Vagina (tissue), 2 donors: ENCODE results near the gene SLC1A2. TPM values are rescaled to one million over a fixed set of nuclear protein-coding genes. Genes with fewer than 3 reads are reported as not detected.
A peak's percentile ranks its signal among the peaks of the same experiment; 100 is the strongest.

Experiments used
- DNase-seq, 2 donors: peaks; one replicate each; pipeline ENCODE4 v3.0.0-alpha.2; 2017; ENCODE audit errors: extremely low spot score in 2 of 2
- H3K27ac ChIP-seq: fragments of 200-600 bp; sonication (generic); one replicate; pipeline ENCODE4 v1.5.1; 2019
- H3K27me3 ChIP-seq: fragments of 200-600 bp; sonication (generic); one replicate; pipeline ENCODE4 v1.5.1; 2019
- H3K36me3 ChIP-seq, 2 donors: fragments of 200-600 bp; sonication (generic); one replicate each; pipeline ENCODE4 v1.5.1; 2017 to 2019
- H3K4me1 ChIP-seq: fragments of 200-600 bp; sonication (generic); one replicate; pipeline ENCODE4 v1.5.1; 2019
- H3K4me3 ChIP-seq, 2 donors: fragments of 200-600 bp; sonication (generic); 1 replicate in 1 of 2; 2 replicates in 1 of 2; pipeline ENCODE4 v1.5.1; 2016 to 2019
- H3K9me3 ChIP-seq: fragments of 200-600 bp; sonication (generic); one replicate; pipeline ENCODE4 v1.5.1; 2019
- POLR2A ChIP-seq, 2 donors: fragments of 450-650 bp; IDR thresholded peaks; one replicate each; pipeline ENCODE4 v1.6.1; 2017; ENCODE audit warnings: antibody characterized with exemption in 2 of 2, mild to moderate bottlenecking in 2 of 2, moderate library complexity in 2 of 2
- POLR2AphosphoS5 ChIP-seq, 2 donors: sonication (generic); formaldehyde crosslinking; IDR thresholded peaks; one replicate each; pipeline ENCODE4 v1.9.0; 2017; ENCODE audit warnings: antibody characterized with exemption in 2 of 2, mild to moderate bottlenecking in 2 of 2, low read depth in 1 of 2; ENCODE audit not compliant: insufficient read depth in 1 of 2
- intact Hi-C: fragments of 100-400 bp; cut with DNase I; formaldehyde crosslinking; loops from one replicate; pipeline ENCODE4 v1.15.1; 2023
- total RNA-seq: library from RNA; depleted of rRNA; stranded (reverse); fragments of >200 nt; gene quantifications from one replicate; pipeline ENCODE4 v1.2.3, GENCODE V29; 2016
- TF ChIP-seq, protein P1 (sequence below), 3 experiments: fragments of 450-650 bp in 2 of 3; fragments of 200-600 bp in 1 of 3; sonication (generic) in 1 of 3; IDR thresholded peaks; one replicate each; pipeline ENCODE4 v1.5.1; 2017 to 2019; ENCODE audit warnings: antibody characterized with exemption in 3 of 3, mild to moderate bottlenecking in 2 of 3, moderate library complexity in 2 of 3

The SLC1A2 gene
- total RNA-seq, 1 donor from 2014 or later = 4.7 TPM

DNA sequence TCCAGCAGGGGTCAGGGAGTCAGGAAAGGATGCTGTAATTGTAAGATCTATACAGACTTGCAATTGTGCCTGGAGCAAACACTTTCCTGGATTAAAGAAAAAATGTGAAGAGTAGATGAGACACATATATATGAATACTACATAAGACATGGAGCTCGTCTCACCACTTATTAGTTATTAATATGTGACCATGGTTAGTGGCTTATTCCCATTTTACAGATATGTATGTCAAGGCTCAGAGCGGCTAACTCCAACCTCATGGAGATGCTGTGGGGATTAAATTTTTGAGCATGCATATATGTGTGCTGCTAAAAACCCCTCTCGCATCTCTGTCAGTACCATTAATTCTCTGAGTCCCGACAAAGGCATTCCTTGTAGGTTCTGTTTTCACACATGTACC lies 125.7 kb downstream of the SLC1A2 start:
- intact Hi-C loops = no loop called here
- Histone ChIP-seq H3K4me1 (peaks cover 14% of the 10 kb centered on the region), H3K4me3 (no peak overlapping the region), H3K27me3 (no peaks in the 10 kb centered on the region), H3K27ac (no peak overlapping the region), H3K9me3 (no peaks in the 10 kb centered on the region), H3K36me3 (no peaks in the 10 kb centered on the region)
- no peak for DNase-seq
- TF ChIP-seq POLR2A (IDR thresholded peaks at IDR 0.05) = no peak
- TF ChIP-seq POLR2AphosphoS5 (IDR thresholded peaks at IDR 0.05; ENCODE audit: insufficient read depth in 1 of 2, low read depth in 1 of 2) = no peak
- TF ChIP-seq, protein P1, sequence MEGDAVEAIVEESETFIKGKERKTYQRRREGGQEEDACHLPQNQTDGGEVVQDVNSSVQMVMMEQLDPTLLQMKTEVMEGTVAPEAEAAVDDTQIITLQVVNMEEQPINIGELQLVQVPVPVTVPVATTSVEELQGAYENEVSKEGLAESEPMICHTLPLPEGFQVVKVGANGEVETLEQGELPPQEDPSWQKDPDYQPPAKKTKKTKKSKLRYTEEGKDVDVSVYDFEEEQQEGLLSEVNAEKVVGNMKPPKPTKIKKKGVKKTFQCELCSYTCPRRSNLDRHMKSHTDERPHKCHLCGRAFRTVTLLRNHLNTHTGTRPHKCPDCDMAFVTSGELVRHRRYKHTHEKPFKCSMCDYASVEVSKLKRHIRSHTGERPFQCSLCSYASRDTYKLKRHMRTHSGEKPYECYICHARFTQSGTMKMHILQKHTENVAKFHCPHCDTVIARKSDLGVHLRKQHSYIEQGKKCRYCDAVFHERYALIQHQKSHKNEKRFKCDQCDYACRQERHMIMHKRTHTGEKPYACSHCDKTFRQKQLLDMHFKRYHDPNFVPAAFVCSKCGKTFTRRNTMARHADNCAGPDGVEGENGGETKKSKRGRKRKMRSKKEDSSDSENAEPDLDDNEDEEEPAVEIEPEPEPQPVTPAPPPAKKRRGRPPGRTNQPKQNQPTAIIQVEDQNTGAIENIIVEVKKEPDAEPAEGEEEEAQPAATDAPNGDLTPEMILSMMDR (IDR thresholded peaks at IDR 0.05) = no peak

DNA sequence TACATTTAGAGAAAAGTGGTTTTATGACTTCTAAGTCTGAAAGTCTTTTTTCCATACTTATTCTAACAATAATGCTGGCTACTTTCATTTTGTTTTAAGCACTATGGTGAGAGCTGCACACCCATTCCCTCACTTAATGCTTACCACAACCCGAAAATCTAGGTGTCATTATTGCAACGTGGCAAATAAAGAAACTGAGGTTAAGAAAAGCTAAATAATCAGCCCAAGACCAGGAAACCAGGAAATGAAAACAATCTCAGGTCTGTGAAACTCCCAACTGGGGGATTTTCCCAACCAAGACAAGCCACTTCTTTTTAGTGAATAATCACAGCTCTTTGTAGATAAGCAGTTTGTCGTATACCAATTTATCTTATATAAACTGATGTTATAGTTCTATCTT lies 126.3 kb downstream of the SLC1A2 start:
- Histone ChIP-seq H3K27ac (no peak overlapping the region), H3K4me3 (no peak overlapping the region), H3K9me3 (no peaks in the 10 kb centered on the region), H3K36me3 (no peaks in the 10 kb centered on the region), H3K4me1 (peaks cover 14% of the 10 kb centered on the region), H3K27me3 (no peaks in the 10 kb centered on the region)
- no peak for DNase-seq
- TF ChIP-seq POLR2A (IDR thresholded peaks at IDR 0.05) (no peak), POLR2AphosphoS5 (IDR thresholded peaks at IDR 0.05; ENCODE audit: insufficient read depth in 1 of 2, low read depth in 1 of 2) (no peak)
- TF ChIP-seq, protein P1 (IDR thresholded peaks at IDR 0.05) = no peak
- intact Hi-C loops = no loop called here

DNA sequence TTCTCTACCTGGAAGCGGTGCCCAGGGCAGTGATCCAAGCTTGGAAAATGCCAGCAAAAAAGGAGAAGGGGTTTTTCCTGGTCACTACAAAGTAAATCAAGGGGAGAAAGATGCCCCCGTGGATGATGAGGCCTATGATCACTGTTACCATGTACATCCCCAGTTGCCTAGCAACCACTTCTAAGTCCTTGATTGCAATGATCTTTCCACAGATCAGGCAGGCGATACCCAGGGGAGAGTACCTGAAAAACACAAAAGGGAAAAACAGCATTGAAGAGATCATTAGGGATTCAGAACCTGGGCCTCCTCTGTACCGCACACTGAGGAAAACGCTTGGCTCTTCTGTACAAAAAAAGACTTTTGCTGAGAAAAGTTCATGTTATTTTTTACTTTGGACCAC lies 127.1 kb downstream of the SLC1A2 start:
- Histone ChIP-seq H3K27me3 (no peaks in the 10 kb centered on the region), H3K36me3 (no peaks in the 10 kb centered on the region), H3K27ac (no peak overlapping the region), H3K9me3 (no peaks in the 10 kb centered on the region), H3K4me1 (peaks cover 14% of the 10 kb centered on the region), H3K4me3 (no peak overlapping the region)
- TF ChIP-seq POLR2AphosphoS5 (IDR thresholded peaks at IDR 0.05; ENCODE audit: insufficient read depth in 1 of 2, low read depth in 1 of 2) = no peak
- no peak for TF ChIP-seq POLR2A (IDR thresholded peaks at IDR 0.05)
- TF ChIP-seq, protein P1 (IDR thresholded peaks at IDR 0.05) = no peak
- intact Hi-C loops = no loop called here
- DNase-seq = no peak

DNA sequence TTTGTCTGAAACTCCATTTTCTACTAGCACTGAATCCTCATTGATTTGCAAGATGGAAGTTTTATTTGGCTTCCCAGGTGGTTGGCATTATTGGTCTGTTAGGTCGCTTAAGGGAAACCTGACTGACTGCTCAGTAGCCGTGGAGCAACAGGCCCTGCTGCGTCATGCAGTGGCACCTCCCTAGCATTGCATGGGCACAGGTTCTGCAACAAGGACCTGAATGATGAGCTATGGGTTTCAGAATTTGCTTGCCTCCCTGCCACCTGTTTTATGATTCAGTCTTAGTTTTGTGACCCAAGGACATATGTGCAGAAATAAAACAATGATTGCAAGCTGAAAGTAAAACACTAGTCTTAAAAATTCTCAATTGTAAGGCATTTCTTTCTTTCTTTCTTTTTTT lies 128.5 kb downstream of the SLC1A2 start:
- DNase-seq = no peak
- Histone ChIP-seq H3K4me3 (no peak overlapping the region), H3K4me1 (peaks cover 14% of the 10 kb centered on the region), H3K27ac (no peak overlapping the region), H3K36me3 (no peaks in the 10 kb centered on the region), H3K27me3 (no peaks in the 10 kb centered on the region), H3K9me3 (no peaks in the 10 kb centered on the region)
- TF ChIP-seq, protein P1 (IDR thresholded peaks at IDR 0.05) = no peak
- TF ChIP-seq POLR2AphosphoS5 (IDR thresholded peaks at IDR 0.05; ENCODE audit: insufficient read depth in 1 of 2, low read depth in 1 of 2) = peak in 1 of 2 donors; percentile 53
- no peak for TF ChIP-seq POLR2A (IDR thresholded peaks at IDR 0.05)
- intact Hi-C loops = no loop called here

DNA sequence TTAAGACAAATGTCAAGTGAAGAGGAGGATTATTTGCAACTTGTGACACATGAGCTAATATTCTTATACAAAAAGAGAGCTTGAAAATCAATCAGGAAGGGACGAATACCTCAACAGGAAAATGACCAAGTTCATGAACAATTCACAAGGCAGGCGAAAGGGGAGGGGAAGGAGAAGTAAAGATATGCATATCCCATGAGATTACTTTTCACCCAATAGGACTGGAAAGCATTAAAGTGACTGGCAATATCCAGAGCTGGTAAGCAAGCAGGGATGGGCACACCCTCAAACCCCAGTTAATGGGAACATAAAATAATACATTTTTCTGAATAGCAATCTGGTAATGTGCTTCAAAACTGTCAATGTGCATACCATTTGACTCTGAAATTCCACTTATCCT lies 129.5 kb downstream of the SLC1A2 start:
- intact Hi-C loops = no loop called here
- DNase-seq = no peak
- H3K27me3 ChIP-seq = no peaks in the 10 kb centered on the region
- no peak overlapping the region for H3K4me3 ChIP-seq
- H3K27ac ChIP-seq = no peak overlapping the region
- TF ChIP-seq, protein P1 (IDR thresholded peaks at IDR 0.05) = no peak
- TF ChIP-seq POLR2AphosphoS5 (IDR thresholded peaks at IDR 0.05; ENCODE audit: insufficient read depth in 1 of 2, low read depth in 1 of 2) = no peak
- no peak for TF ChIP-seq POLR2A (IDR thresholded peaks at IDR 0.05)
- no peaks in the 10 kb centered on the region for H3K36me3 ChIP-seq
- H3K9me3 ChIP-seq = no peaks in the 10 kb centered on the region
- H3K4me1 ChIP-seq = peaks cover 14% of the 10 kb centered on the region
